OCI-LY3 (cell line): ENCODE data around the gene DUSP2.

Experiments used
- H2AFZ ChIP-seq: fragments of 200-600, 300-600 bp; shearing (Covaris generic); 2 replicates; pipeline ENCODE4 v1.6.0; 2014; ENCODE audit warnings: antibody characterized with exemption, low read depth, low read length
- H3K27ac ChIP-seq: fragments of 200-600, 300-600 bp; sonication (generic); 2 replicates; pipeline ENCODE4 v1.5.1; 2014; ENCODE audit warnings: mild to moderate bottlenecking, low read length, moderate library complexity, mixed read lengths
- H3K27me3 ChIP-seq: fragments of 200-600, 300-600 bp; sonication (generic); 2 replicates; pipeline ENCODE4 v1.6.1; 2014; ENCODE audit warnings: low read depth, low read length, mixed read lengths
- H3K36me3 ChIP-seq: fragments of 200-600, 300-600 bp; sonication (generic); replicated peaks from 2 replicates; pipeline ENCODE3; 2014; ENCODE audit warnings: low read depth, low read length, mixed read lengths
- H3K4me1 ChIP-seq: fragments of 300-600, 200-600 bp; sonication (generic); 2 replicates; pipeline ENCODE4 v1.6.1; 2014; ENCODE audit warnings: low read length, mixed read lengths
- H3K4me2 ChIP-seq: fragments of 200-600, 300-600 bp; sonication (generic); 2 replicates; pipeline ENCODE4 v1.6.1; 2014; ENCODE audit warnings: low read length, mixed read lengths
- H3K4me3 ChIP-seq: fragments of 300-600, 200-600 bp; sonication (generic); 2 replicates; pipeline ENCODE4 v1.5.1; 2014; ENCODE audit warnings: antibody characterized with exemption, mild to moderate bottlenecking, low read length, moderate library complexity
- H3K79me2 ChIP-seq: fragments of 300-600, 200-600 bp; shearing (Covaris generic); 2 replicates; pipeline ENCODE4 v1.6.1; 2014; ENCODE audit warnings: mild to moderate bottlenecking, low read length, mixed read lengths
- H3K9ac ChIP-seq: fragments of 300-600, 200-600 bp; shearing (Covaris generic); 2 replicates; pipeline ENCODE4 v1.6.0; 2014; ENCODE audit warnings: mild to moderate bottlenecking, low read length, moderate library complexity
- H3K9me3 ChIP-seq: fragments of 200-600, 300-600 bp; shearing (Covaris generic); 2 replicates; pipeline ENCODE4 v1.6.1; 2014; ENCODE audit warnings: low read length, mixed read lengths; ENCODE audit not compliant: insufficient read depth
- H4K20me1 ChIP-seq: fragments of 200-600, 300-600 bp; sonication (generic); 2 replicates; pipeline ENCODE4 v1.6.1; 2016; ENCODE audit warnings: low read length, mixed read lengths; ENCODE audit not compliant: insufficient read depth
- EZH2phosphoT487 ChIP-seq: fragments of 200-600 bp; shearing (Covaris generic); IDR thresholded peaks from 2 replicates; pipeline ENCODE4 v1.6.1; 2018; ENCODE audit warnings: antibody characterized with exemption, mixed run types, low read depth
- TF ChIP-seq, protein P1 (sequence below): fragments of 200-600, 300-600 bp; sonication (generic); IDR thresholded peaks from 2 replicates; pipeline ENCODE4 v1.5.1; 2014; ENCODE audit warnings: antibody characterized with exemption, low read length, low read depth

Gene DUSP2

DNA sequence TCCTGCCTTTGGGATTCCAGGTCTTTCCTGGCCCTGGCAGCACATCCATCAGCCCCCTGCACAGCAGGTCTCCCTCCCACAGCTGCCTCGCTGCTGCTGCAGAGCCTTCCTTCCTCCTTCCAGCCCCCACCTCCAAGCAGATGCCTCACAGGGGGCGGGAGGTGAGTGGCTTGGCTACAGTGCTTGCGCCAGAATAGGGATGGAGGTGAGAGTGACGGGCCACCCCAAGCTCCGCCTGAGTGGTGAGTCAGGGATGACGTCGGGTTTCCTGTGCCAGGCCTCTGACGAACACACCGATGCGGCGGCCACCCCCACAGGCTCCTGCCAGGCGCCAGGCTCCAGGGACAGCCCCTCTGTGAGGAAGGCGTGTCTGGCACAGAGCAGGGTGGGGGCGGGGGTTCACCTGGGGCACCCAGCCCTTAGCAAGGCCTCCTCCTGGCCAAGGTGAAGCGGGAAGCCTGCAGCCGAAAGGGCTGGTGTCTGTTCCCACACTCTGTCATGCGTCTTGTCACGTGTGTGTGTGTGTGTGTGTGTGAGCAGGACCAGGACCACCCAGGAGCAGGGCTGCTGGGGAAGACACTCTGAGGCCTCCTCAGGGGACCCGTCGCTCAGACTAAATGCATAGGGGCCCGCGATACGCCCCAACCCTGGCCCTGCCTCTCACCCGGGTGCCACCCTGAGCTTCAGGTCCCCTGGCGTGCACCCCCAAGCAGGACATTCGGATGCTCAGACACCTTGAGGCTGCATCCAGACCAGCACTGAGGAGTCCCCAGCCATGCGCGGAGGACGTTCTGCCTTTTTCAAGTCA lies 3.4 kb upstream of the DUSP2 start:
- peaks cover 10% of the 10 kb centered on the region for H4K20me1 ChIP-seq
- peak overlapping the region; percentile 98 for H3K4me2 ChIP-seq
- H3K4me3 ChIP-seq = peak overlapping the region; percentile 57
- H3K79me2 ChIP-seq = peaks cover 20% of the 10 kb centered on the region
- no peaks in the 10 kb centered on the region for H3K9me3 ChIP-seq
- no peak overlapping the region for H2AFZ ChIP-seq
- H3K4me1 ChIP-seq = peaks cover 45% of the 10 kb centered on the region
- H3K9ac ChIP-seq = peak overlapping the region; percentile 98
- H3K27me3 ChIP-seq = no peaks in the 10 kb centered on the region
- peak overlapping the region; percentile 98 for H3K27ac ChIP-seq
- H3K36me3 ChIP-seq = peaks cover 12% of the 10 kb centered on the region
- no peak for TF ChIP-seq EZH2phosphoT487
- TF ChIP-seq, protein P1, sequence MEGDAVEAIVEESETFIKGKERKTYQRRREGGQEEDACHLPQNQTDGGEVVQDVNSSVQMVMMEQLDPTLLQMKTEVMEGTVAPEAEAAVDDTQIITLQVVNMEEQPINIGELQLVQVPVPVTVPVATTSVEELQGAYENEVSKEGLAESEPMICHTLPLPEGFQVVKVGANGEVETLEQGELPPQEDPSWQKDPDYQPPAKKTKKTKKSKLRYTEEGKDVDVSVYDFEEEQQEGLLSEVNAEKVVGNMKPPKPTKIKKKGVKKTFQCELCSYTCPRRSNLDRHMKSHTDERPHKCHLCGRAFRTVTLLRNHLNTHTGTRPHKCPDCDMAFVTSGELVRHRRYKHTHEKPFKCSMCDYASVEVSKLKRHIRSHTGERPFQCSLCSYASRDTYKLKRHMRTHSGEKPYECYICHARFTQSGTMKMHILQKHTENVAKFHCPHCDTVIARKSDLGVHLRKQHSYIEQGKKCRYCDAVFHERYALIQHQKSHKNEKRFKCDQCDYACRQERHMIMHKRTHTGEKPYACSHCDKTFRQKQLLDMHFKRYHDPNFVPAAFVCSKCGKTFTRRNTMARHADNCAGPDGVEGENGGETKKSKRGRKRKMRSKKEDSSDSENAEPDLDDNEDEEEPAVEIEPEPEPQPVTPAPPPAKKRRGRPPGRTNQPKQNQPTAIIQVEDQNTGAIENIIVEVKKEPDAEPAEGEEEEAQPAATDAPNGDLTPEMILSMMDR = no peak

DNA sequence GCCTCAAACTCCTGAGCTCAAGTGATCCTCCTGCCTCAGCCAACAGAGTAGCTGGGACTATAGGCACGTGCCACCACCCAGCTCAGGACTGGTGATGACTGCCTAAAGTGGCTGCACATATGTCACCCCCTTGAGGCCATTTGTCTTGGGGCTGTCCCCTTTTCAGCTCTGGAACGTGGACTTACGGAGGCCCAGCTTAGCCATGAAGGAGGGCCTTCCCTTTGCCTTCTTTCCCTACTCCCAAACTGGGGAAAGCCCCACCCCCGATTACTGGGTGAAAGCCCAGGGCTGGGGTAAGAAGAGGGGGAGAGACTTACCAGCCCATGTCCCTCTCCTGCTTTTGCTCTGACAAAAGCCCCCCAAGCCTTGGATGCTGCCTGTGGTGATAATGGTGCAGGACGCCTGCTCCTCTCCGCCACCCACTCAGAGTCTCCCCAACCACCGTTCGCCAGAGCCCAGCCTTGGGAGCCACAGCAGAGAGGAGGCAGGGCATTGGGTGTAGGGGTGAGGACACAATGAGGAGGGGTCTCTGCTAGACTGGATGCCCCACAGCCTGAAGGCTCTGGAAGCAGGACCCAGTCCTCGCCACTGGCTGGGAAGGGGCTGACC lies 2.5 kb upstream of the DUSP2 start:
- peak overlapping the region; percentile 98 for H3K9ac ChIP-seq
- no peaks in the 10 kb centered on the region for H3K9me3 ChIP-seq
- peak overlapping the region; percentile 98 for H3K27ac ChIP-seq
- H2AFZ ChIP-seq = no peak overlapping the region
- H3K36me3 ChIP-seq = peaks cover 21% of the 10 kb centered on the region
- peaks cover 19% of the 10 kb centered on the region for H4K20me1 ChIP-seq
- no peaks in the 10 kb centered on the region for H3K27me3 ChIP-seq
- TF ChIP-seq, protein P1 = no peak
- TF ChIP-seq EZH2phosphoT487 = no peak
- H3K4me2 ChIP-seq = peak overlapping the region; percentile 98
- peaks cover 54% of the 10 kb centered on the region for H3K4me1 ChIP-seq
- peak overlapping the region; percentile 57 for H3K4me3 ChIP-seq
- peaks cover 29% of the 10 kb centered on the region for H3K79me2 ChIP-seq

DNA sequence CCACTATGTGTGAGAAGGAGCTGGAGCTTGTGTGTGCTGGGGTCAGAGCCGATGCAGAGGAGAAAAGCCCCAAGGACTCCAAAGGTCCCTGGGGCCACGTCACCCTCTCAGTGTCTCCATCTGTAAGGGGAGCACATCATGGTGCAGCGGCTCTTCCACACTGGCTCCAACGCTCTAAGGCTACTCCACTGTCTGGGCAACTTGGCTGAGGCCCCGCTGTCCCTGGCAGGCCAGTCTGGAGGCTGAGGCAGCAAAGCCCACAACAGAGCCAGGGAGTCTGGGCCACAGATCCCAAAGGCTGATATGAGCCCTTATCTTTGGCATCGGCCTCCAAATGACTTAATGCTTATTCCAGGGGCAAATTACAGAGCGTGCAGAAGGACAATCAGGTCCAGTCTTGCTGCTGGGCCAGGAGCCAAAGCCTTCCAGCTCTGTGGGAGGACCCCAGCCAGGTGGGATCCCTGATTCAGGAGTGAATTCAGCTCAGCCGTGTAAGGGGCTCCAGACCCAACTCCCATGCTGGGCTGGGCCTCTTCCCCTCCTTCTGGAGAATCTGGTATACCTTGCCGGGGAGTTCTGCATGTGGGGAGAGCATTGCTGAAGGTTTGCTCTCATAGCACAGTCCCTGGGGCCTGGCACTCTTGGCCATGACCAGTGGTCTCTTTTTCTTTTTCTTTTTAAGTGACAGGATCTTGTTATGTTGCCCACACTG lies 1.8 kb upstream of the DUSP2 start:
- peak overlapping the region; percentile 98 for H3K27ac ChIP-seq
- H3K4me1 ChIP-seq = peaks cover 60% of the 10 kb centered on the region
- H3K9ac ChIP-seq = peak overlapping the region; percentile 98
- peaks cover 27% of the 10 kb centered on the region for H3K36me3 ChIP-seq
- H3K4me2 ChIP-seq = peak overlapping the region; percentile 98
- H3K9me3 ChIP-seq = no peaks in the 10 kb centered on the region
- H4K20me1 ChIP-seq = peaks cover 26% of the 10 kb centered on the region
- H3K27me3 ChIP-seq = no peaks in the 10 kb centered on the region
- H2AFZ ChIP-seq = no peak overlapping the region
- H3K4me3 ChIP-seq = peak overlapping the region; percentile 95
- peaks cover 36% of the 10 kb centered on the region for H3K79me2 ChIP-seq
- TF ChIP-seq EZH2phosphoT487 = no peak
- TF ChIP-seq, protein P1 = no peak
